Measurements from ENCODE around the gene LDLRAD4.

DNA sequence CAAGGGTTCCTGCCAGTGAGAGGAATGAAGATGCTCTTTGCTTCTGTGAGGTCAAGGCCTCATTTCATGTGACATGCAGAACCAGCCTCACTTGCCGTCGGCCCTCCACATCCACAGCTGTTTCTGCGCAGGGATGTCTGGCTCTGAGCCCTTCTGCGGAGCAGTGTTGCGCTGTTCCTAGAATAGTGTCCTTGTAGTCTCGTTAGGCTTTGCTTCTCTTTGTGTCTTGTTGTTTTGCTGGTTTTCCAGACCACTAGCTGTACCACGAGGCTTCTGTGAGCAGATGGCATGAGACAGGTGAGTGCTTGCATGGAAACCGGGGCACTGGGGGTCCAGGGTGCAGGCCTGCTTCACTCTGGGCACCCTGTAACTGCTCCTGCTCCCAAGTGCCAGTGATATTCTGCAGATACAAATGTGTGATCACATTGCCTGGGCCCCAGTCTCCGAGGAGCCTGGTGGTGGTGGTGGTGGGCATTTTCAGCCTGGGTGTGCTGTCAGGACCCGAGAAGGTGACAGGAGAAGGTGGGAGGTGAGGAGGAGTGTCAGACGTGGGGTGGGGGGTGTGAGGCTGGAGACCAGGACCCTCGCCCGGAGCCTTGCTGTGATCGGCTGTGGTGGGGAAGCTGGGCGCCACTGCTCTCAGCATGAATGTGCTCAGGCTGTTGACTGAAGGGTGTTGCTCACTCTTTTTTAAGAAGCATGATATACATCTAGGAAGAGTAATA lies 34.3 kb downstream of the LDLRAD4 start:
- TF ChIP-seq POLR2A (IDR thresholded peaks at IDR 0.05): no peak
- TF ChIP-seq CTCF (IDR thresholded peaks at IDR 0.05): no peak
